Endothelial cell of umbilical vein (primary cell): ENCODE data around the gene ATPAF1. TPM values are rescaled to one million over a fixed set of nuclear protein-coding genes. Genes with fewer than 3 reads are reported as not detected.

ENCODE experiments used
- BruUV-seq: library from RNA; stranded (reverse); fragments of 400-500 nt; replicated peaks from 2 replicates; lab custom pipeline; 2021; lab: Mats Ljungman, UMichigan
- CTCF ChIA-PET: fragments of 300-600, 350-600 bp; sonication (Branson Sonifier 250); formaldehyde crosslinking; loops from one replicate; lab custom pipeline; 2021; ENCODE audit warnings: antibody characterized with exemption, inconsistent platforms; lab: Charles Lee
- POLR2A ChIA-PET: fragments of 300-600, 350-600 bp; sonication (Branson Sonifier 250); formaldehyde crosslinking; loops from one replicate; lab custom pipeline; 2021; ENCODE audit warnings: antibody characterized with exemption, inconsistent platforms; lab: Charles Lee
- DNase-seq: peaks from one replicate; pipeline ENCODE4 v3.0.0-alpha.2; 2011; ENCODE audit warnings: low read depth, low spot score
- FAIRE-seq: peaks from 2 replicates; lab custom pipeline; 2011; peaks lifted over from hg19 to GRCh38; lab: Jason Lieb, UNC
- H2AFZ ChIP-seq: 2 replicates; pipeline ENCODE4 v1.6.0; 2012; ENCODE audit warnings: low read depth, low read length, control low read depth, inconsistent platforms
- H3K27ac ChIP-seq: 2 replicates; pipeline ENCODE4 v1.5.1; 2011; ENCODE audit warnings: low read depth, mild to moderate bottlenecking, control low read depth, low read length, moderate library complexity; ENCODE audit not compliant: insufficient read depth
- H3K27me3 ChIP-seq, 2 experiments: 2 replicates each; pipeline versions ENCODE4 v1.6.0 to v1.6.1; 2011; ENCODE audit warnings: low read length in 2 of 2, mixed read lengths in 1 of 2; ENCODE audit not compliant: control insufficient read depth in 2 of 2, insufficient read depth in 2 of 2
- H3K36me3 ChIP-seq, 2 experiments: 2 replicates in 1 of 2; 3 replicates in 1 of 2; pipeline ENCODE4 v1.5.1; 2011; ENCODE audit warnings: low read length in 2 of 2, mild to moderate bottlenecking in 1 of 2, moderate library complexity in 1 of 2; ENCODE audit not compliant: control insufficient read depth in 2 of 2, insufficient read depth in 2 of 2; ENCODE audit errors: extremely low read depth in 1 of 2
- H3K4me1 ChIP-seq: 3 replicates; pipeline ENCODE4 v1.5.1; 2011; ENCODE audit warnings: mild to moderate bottlenecking, low read length; ENCODE audit not compliant: control insufficient read depth, insufficient read depth; ENCODE audit errors: extremely low read depth
- H3K4me2 ChIP-seq: 2 replicates; pipeline ENCODE4 v1.6.1; 2011; ENCODE audit warnings: low read length, control low read depth, mixed read lengths; ENCODE audit not compliant: insufficient read depth
- H3K4me3 ChIP-seq, 3 experiments: fragments of 200-600 bp in 1 of 3; sonication (generic), shearing (Covaris generic) in 1 of 3; replicated peaks in 1 of 3; 2 replicates each; pipeline ENCODE4 v1.5.1; 2011 to 2016; ENCODE audit warnings: control low read depth in 3 of 3, low read length in 3 of 3, mild to moderate bottlenecking in 2 of 3, inconsistent platforms in 1 of 3, low read depth in 1 of 3, moderate library complexity in 1 of 3; ENCODE audit not compliant: insufficient read depth in 1 of 3
- H3K79me2 ChIP-seq: 2 replicates; pipeline ENCODE4 v1.6.0; 2012; ENCODE audit warnings: low read length, inconsistent platforms; ENCODE audit not compliant: control insufficient read depth, insufficient read depth
- H3K9ac ChIP-seq: replicated peaks from 2 replicates; pipeline ENCODE3; 2011; ENCODE audit warnings: low read length, control low read depth; ENCODE audit not compliant: insufficient read depth; ENCODE audit errors: extremely low read depth
- H3K9me1 ChIP-seq: replicated peaks from 3 replicates; pipeline ENCODE4 v1.6.0; 2011; ENCODE audit warnings: mild to moderate bottlenecking, low read length; ENCODE audit not compliant: control insufficient read depth, insufficient read depth; ENCODE audit errors: extremely low read depth
- H3K9me3 ChIP-seq: replicated peaks from 2 replicates; pipeline ENCODE4 v1.5.1; 2012; ENCODE audit warnings: low read length, inconsistent platforms; ENCODE audit not compliant: control insufficient read depth, insufficient read depth
- H4K20me1 ChIP-seq: replicated peaks from 2 replicates; pipeline ENCODE3; 2011; ENCODE audit warnings: mild to moderate bottlenecking, low read length; ENCODE audit not compliant: control insufficient read depth, insufficient read depth; ENCODE audit errors: extremely low read depth
- EZH2 ChIP-seq: IDR thresholded peaks from 2 replicates; pipeline ENCODE4 v1.6.1; 2012; ENCODE audit warnings: borderline replicate concordance, low read depth, mild to moderate bottlenecking, moderate library complexity, low read length, inconsistent platforms; ENCODE audit not compliant: severe bottlenecking
- FOS ChIP-seq: IDR thresholded peaks from 2 replicates; pipeline ENCODE4 v1.6.1; 2011; ENCODE audit warnings: mild to moderate bottlenecking, low read length, moderate library complexity, borderline replicate concordance; ENCODE audit not compliant: insufficient read depth
- GATA2 ChIP-seq: IDR thresholded peaks from 2 replicates; pipeline ENCODE4 v1.7.0; 2011; ENCODE audit warnings: low read depth, mild to moderate bottlenecking, moderate library complexity, mixed read lengths, low read length; ENCODE audit not compliant: insufficient read length, insufficient read depth
- JUN ChIP-seq: IDR thresholded peaks from 2 replicates; pipeline ENCODE4 v1.6.1; 2011; ENCODE audit warnings: borderline replicate concordance, low read depth; ENCODE audit not compliant: insufficient read length, insufficient read depth
- MYC ChIP-seq: IDR thresholded peaks from one replicate; pipeline ENCODE4 v1.6.1; 2011; ENCODE audit warnings: mild to moderate bottlenecking, low read depth, low read length
- POLR2A ChIP-seq: IDR thresholded peaks from 2 replicates; pipeline ENCODE4 v1.6.1; 2012; ENCODE audit warnings: low read depth, mild to moderate bottlenecking, control low read depth, low read length
- POLR2AphosphoS5 ChIP-seq: IDR thresholded peaks from 2 replicates; pipeline ENCODE4 v1.6.1; 2012; ENCODE audit warnings: low read depth, mild to moderate bottlenecking, control low read depth, low read length, moderate library complexity; ENCODE audit not compliant: insufficient read depth
- dilution Hi-C: fragments of 300-500 bp; cut with MboI; formaldehyde crosslinking; loops from one replicate; pipeline ENCODE4 v1.15.0; 2019; ENCODE audit warnings: low sequenced_read_pairs; ENCODE audit not compliant: extremely low pct_ligation_motif_present
- intact Hi-C: fragments of 100-400 bp; cut with micrococcal nuclease; formaldehyde crosslinking; loops from one replicate; pipeline ENCODE4 v1.10.0; 2022
- polyA plus RNA-seq, 4 experiments: library from polyadenylated mRNA; depleted of rRNA in 3 of 4; stranded (reverse) in 3 of 4; unstranded in 1 of 4; fragments of >200 nt; gene quantifications; 2 replicates each; pipeline versions ENCODE4 v1.2.1 to v1.2.3, GENCODE V29; 2011 to 2012; ENCODE audit warnings: missing spikeins in 1 of 4
- total RNA-seq: library from RNA; stranded (reverse); gene quantifications from 2 replicates; pipeline ENCODE4 v1.2.3, GENCODE V29; 2021
- TF ChIP-seq, protein P1 (sequence below): IDR thresholded peaks from 2 replicates; pipeline ENCODE4 v1.6.1; 2011; ENCODE audit not compliant: insufficient read depth, insufficient read length
- TF ChIP-seq, protein P2 (sequence below), 2 donors: IDR thresholded peaks; 1 replicate in 1 of 2; 2 replicates in 1 of 2; pipeline ENCODE4 v1.5.1; 2011; ENCODE audit warnings: low read length in 2 of 2, mild to moderate bottlenecking in 2 of 2, moderate library complexity in 2 of 2, control low read depth in 1 of 2, inconsistent platforms in 1 of 2, low read depth in 1 of 2; ENCODE audit not compliant: insufficient read depth in 1 of 2; ENCODE audit errors: extremely low read depth in 1 of 2

The ATPAF1 gene
- total and polyA plus RNA-seq, 2 donors (not counting 3 experiments of a cell fraction or from before 2014, with no cell fraction given), result 28.3 to 29.6 TPM

DNA sequence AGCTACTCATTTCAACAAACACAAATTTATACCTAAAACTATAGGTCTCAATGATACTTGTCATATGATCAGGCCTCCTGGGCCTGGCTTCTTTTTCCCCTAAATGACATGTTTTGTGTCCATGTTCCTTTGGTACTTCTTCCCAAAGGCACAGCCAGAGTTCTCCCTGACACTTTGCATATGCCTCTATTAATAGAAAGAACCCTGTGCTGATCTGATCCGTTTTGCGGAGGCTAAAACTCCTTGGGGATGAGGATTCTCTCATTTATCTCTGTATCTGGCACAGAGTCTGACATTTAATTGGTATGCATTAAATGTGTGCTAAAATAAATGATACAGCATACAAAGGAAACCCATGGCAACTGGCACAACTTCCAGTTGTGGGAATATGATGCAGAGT is 11.5 kb downstream of the ATPAF1 start:
- H3K79me2 ChIP-seq, result no peaks in the 10 kb centered on the region
- POLR2A ChIA-PET, result no interaction called here
- no peaks in the 10 kb centered on the region for H3K27me3 ChIP-seq
- no peak overlapping the region for H3K9ac ChIP-seq
- H3K9me3 ChIP-seq, result no peaks in the 10 kb centered on the region
- no TSS peak for BruUV-seq
- DNase-seq, result no peak
- TF ChIP-seq POLR2A (no peak), FOS (no peak), POLR2AphosphoS5 (no peak), GATA2 (no peak), MYC (no peak), JUN (no peak), EZH2 (no peak)
- TF ChIP-seq, protein P1, sequence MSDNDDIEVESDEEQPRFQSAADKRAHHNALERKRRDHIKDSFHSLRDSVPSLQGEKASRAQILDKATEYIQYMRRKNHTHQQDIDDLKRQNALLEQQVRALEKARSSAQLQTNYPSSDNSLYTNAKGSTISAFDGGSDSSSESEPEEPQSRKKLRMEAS, result no peak
- TF ChIP-seq, protein P2, sequence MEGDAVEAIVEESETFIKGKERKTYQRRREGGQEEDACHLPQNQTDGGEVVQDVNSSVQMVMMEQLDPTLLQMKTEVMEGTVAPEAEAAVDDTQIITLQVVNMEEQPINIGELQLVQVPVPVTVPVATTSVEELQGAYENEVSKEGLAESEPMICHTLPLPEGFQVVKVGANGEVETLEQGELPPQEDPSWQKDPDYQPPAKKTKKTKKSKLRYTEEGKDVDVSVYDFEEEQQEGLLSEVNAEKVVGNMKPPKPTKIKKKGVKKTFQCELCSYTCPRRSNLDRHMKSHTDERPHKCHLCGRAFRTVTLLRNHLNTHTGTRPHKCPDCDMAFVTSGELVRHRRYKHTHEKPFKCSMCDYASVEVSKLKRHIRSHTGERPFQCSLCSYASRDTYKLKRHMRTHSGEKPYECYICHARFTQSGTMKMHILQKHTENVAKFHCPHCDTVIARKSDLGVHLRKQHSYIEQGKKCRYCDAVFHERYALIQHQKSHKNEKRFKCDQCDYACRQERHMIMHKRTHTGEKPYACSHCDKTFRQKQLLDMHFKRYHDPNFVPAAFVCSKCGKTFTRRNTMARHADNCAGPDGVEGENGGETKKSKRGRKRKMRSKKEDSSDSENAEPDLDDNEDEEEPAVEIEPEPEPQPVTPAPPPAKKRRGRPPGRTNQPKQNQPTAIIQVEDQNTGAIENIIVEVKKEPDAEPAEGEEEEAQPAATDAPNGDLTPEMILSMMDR (IDR thresholded peaks at IDR 0.05; ENCODE audit: extremely low read depth in 1 of 2, insufficient read depth in 1 of 2, low read depth in 1 of 2, low read length in 2 of 2), result no peak
- peaks cover 4 to 5% of the 10 kb centered on the region in 2 experiments for H3K36me3 ChIP-seq
- FAIRE-seq, result no peak
- no peak overlapping the region for H3K4me2 ChIP-seq
- CTCF ChIA-PET, result interaction anchor here (1.0 to 1.1 kb wide), 2 partner anchors 25 to 33 kb away, joined by 3 to 4 read pairs; no protein-coding TSS in a partner anchor
- intact Hi-C loops (no loop called here), dilution Hi-C loops (no loop called here)
- no peaks in the 10 kb centered on the region for H4K20me1 ChIP-seq
- no peaks in the 10 kb centered on the region for H3K4me1 ChIP-seq
- no peaks in the 10 kb centered on the region for H3K9me1 ChIP-seq
- no peak overlapping the region for H2AFZ ChIP-seq
- no peak overlapping the region for H3K27ac ChIP-seq
- H3K4me3 ChIP-seq, result no peak overlapping the region
